HG02938 (cell line): ENCODE results near the gene HCFC2.

Experiments
- ATAC-seq: cut with Tn5 transposase; IDR thresholded peaks from one replicate; pipeline ENCODE4 v1.9.1; 2021; ENCODE audit warnings: mild to moderate bottlenecking, moderate library complexity; ENCODE audit not compliant: unreplicated experiment

HCFC2 gene

GRCh38 chr12:104056419-104056972, 7.8 kb upstream of the HCFC2 start:
- no peak for ATAC-seq

DNA sequence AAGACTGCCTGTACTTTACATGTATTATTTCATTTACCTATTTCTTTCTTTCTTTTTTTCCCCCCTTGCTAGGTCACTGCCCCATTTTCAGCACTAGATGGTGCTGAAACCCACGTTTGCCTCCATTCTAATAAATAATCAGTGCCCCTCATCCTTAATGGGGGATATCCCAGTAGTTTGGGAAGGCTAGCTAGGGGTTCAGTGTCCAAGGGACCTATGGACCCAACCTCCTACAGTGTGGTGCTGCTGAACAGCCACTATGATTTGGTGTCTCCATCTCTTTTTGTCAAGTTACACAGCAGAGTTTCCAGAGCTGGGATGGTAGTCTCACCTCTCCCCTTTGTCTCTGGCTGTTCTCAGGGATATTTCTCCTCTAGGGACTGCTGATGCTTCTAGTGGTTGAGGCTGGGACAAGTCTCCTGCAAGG, 6.5 kb upstream of the HCFC2 start:
- no peak for ATAC-seq

GRCh38 chr12:104058802-104059201, 5.5 kb upstream of the HCFC2 start:
- no peak for ATAC-seq

- no peak for ATAC-seq
These were observed 4.4 kb upstream of the HCFC2 start for GRCh38 chr12:104059963-104060362.

DNA sequence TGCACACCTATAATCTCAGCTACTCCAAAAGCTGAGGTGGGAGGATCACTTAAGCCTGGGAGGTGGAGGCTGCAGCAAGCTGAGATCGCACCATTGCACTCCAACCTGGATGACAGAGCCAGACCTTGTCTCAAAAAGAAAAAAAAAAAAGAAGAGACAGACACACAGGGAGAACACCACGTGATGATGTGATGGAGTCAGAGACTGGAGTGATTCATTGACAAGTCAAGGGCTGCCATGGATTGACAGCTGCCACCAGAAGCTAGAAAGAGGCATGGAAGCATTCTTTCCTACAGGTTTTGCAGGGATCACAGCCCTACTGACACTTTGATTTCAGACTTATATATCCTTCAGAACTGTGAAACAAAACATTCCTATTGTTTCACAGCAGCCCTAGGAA, 3.5 kb upstream of the HCFC2 start:
- no peak for ATAC-seq

DNA sequence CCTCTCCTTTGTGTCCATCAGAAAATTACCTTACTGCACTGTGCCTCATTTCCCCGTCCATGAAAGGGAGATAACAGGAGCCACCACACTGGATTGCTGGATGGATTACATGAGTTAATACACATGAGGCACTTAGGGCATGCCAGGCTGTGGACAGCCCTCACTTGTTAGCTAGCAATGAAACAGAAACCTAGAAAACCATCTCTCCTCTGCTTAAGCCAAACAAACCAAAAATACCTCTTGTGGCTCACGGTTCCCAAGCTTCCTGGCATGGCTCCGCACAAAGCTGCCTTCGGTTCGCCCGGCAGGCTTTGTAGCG, 660 bp upstream of the HCFC2 start:
- ATAC-seq, result peak; percentile 34

GRCh38 chr12:104064842-104065427, 604 bp downstream of the HCFC2 start:
- ATAC-seq, result peak; percentile 4

GRCh38 chr12:104072099-104072498, 7.8 kb downstream of the HCFC2 start:
- no peak for ATAC-seq

DNA sequence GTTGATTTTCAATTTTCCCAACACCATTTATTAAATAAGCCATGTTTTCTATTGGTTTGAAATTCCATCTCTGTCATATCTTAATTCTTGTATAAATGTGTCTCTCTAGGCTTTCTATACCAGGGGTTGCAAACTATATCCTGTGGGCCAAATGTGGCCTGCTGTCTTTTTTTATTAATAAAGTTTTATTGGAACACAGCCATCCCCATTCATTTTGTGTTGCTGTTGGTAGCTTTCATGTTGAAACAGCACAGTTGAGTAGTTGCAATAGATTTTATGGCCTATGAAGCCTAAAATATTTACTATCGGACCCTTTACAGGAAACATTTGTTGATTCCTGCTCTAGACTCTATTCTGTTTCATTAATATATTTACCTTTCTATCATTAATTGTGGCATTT, 9.4 kb downstream of the HCFC2 start:
- ATAC-seq, result no peak

GRCh38 chr12:104079024-104079423, 14.7 kb downstream of the HCFC2 start:
- no peak for ATAC-seq

GRCh38 chr12:104080764-104081163, 16.4 kb downstream of the HCFC2 start:
- no peak for ATAC-seq

GRCh38 chr12:104083769-104084475, 19.6 kb downstream of the HCFC2 start:
- peak; percentile 87 for ATAC-seq

- ATAC-seq, result no peak
These were observed 26.4 kb downstream of the HCFC2 start for GRCh38 chr12:104090685-104091084.

- ATAC-seq, result no peak
These were observed 26.8 kb downstream of the HCFC2 start for GRCh38 chr12:104091136-104091535.

- ATAC-seq, result no peak
These were observed 30.0 kb downstream of the HCFC2 start for GRCh38 chr12:104094284-104094683.

DNA sequence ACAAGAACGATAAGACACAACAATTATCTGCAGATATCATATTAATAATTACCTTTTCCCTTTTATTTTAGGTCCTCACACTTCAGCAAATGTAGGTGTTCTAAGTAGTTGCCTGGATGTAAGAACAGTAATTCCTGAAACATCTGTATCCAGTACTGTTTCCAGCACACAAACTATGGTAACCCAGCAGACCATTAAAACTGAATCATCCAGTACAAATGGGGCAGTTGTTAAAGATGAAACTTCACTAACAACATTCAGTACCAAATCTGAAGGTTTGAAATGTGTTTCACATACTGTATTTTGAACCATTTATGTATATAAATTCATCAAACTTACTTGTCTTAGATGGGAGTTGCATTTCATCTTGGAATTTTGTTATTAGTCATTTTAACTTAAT, 31.0 kb downstream of the HCFC2 start:
- ATAC-seq, result no peak

- no peak for ATAC-seq
These were observed 33.6 kb downstream of the HCFC2 start for GRCh38 chr12:104097954-104098353.

GRCh38 chr12:104105461-104105860, 41.1 kb downstream of the HCFC2 start:
- ATAC-seq, result no peak

GRCh38 chr12:104106965-104107364, 42.6 kb downstream of the HCFC2 start:
- no peak for ATAC-seq

- peak; percentile 64 for ATAC-seq
These were observed 44.6 kb downstream of the HCFC2 start for GRCh38 chr12:104108755-104109445.

GRCh38 chr12:104109446-104110271, 45.3 kb downstream of the HCFC2 start:
- ATAC-seq, result no peak
